ENCODE results near the gene COQ8A.
"Not testable (repeated sequence)": the region's sequence is repeated elsewhere in the genome, so short reads cannot be mapped to it uniquely, and the experiment has no call there.

Gene COQ8A

GRCh38 chr1:226954337-226954736 lies 14.2 kb downstream of the COQ8A start:
- TF ChIP-seq EZH2 (IDR thresholded peaks at IDR 0.05; ENCODE audit: borderline replicate concordance, low read depth, low read length, severe bottlenecking) = no peak
- TF ChIP-seq CTCF (IDR thresholded peaks at IDR 0.05; ENCODE audit: borderline replicate concordance, extremely low read depth, low read length, poor library complexity, severe bottlenecking) = no peak
- ATAC-seq (ENCODE audit: insufficient read depth, low read depth) = no peak
- Histone ChIP-seq H3K9me3 (ENCODE audit: insufficient read depth, low read length, severe bottlenecking) (peaks cover 10% of the 10 kb centered on the region), H3K27me3 (ENCODE audit: insufficient read depth, low read length, poor library complexity) (no peaks in the 10 kb centered on the region), H3K4me3 (ENCODE audit: low read depth in 1 of 2, low read length in 2 of 2) (no peak overlapping the region), H2AFZ (ENCODE audit: low read depth, low read length) (no peak overlapping the region), H3K4me1 (ENCODE audit: insufficient read depth, low read length) (no peaks in the 10 kb centered on the region), H3K27ac (ENCODE audit: low read length) (no peak overlapping the region), H3K79me2 (ENCODE audit: insufficient read depth, low read length) (peaks cover 36% of the 10 kb centered on the region; the same call in 1 of the 2 replicates), H3K4me2 (ENCODE audit: insufficient read depth, low read length) (no peak overlapping the region), H3K36me3 (ENCODE audit: insufficient read depth, low read length) (no peaks in the 10 kb centered on the region), H4K20me1 (ENCODE audit: insufficient read depth, low read length) (peaks cover 14% of the 10 kb centered on the region; the same call in 1 of the 2 replicates), H3K9ac (ENCODE audit: low read depth, low read length) (no peak overlapping the region)
- no peak for DNase-seq

GRCh38 chr1:226954777-226955176 lies 14.7 kb downstream of the COQ8A start:
- no peaks in the 10 kb centered on the region for H3K36me3 ChIP-seq (ENCODE audit: insufficient read depth, low read length)
- no peak for ATAC-seq (ENCODE audit: insufficient read depth, low read depth)
- H4K20me1 ChIP-seq (ENCODE audit: insufficient read depth, low read length) = peaks cover 13% of the 10 kb centered on the region; the same call in 1 of the 2 replicates
- no peaks in the 10 kb centered on the region for H3K27me3 ChIP-seq (ENCODE audit: insufficient read depth, low read length, poor library complexity)
- TF ChIP-seq EZH2 (IDR thresholded peaks at IDR 0.05; ENCODE audit: borderline replicate concordance, low read depth, low read length, severe bottlenecking) = no peak
- TF ChIP-seq CTCF (IDR thresholded peaks at IDR 0.05; ENCODE audit: borderline replicate concordance, extremely low read depth, low read length, poor library complexity, severe bottlenecking) = no peak
- no peak overlapping the region for H3K4me3 ChIP-seq (ENCODE audit: low read depth in 1 of 2, low read length in 2 of 2)
- no peak overlapping the region for H2AFZ ChIP-seq (ENCODE audit: low read depth, low read length)
- H3K9me3 ChIP-seq (ENCODE audit: insufficient read depth, low read length, severe bottlenecking) = peaks cover 10% of the 10 kb centered on the region
- no peak overlapping the region for H3K4me2 ChIP-seq (ENCODE audit: insufficient read depth, low read length)
- H3K27ac ChIP-seq (ENCODE audit: low read length) = no peak overlapping the region
- no peak for DNase-seq
- H3K9ac ChIP-seq (ENCODE audit: low read depth, low read length) = no peak overlapping the region
- peaks cover 35% of the 10 kb centered on the region for H3K79me2 ChIP-seq (ENCODE audit: insufficient read depth, low read length)
- no peaks in the 10 kb centered on the region for H3K4me1 ChIP-seq (ENCODE audit: insufficient read depth, low read length)

GRCh38 chr1:226955857-226956256 lies 15.8 kb downstream of the COQ8A start:
- not testable (repeated sequence) for H3K27ac ChIP-seq (ENCODE audit: low read length); H4K20me1 ChIP-seq (ENCODE audit: insufficient read depth, low read length); H3K4me2 ChIP-seq (ENCODE audit: insufficient read depth, low read length); H3K4me1 ChIP-seq (ENCODE audit: insufficient read depth, low read length); H3K27me3 ChIP-seq (ENCODE audit: insufficient read depth, low read length, poor library complexity); H3K9ac ChIP-seq (ENCODE audit: low read depth, low read length); ATAC-seq (ENCODE audit: insufficient read depth, low read depth); H3K9me3 ChIP-seq (ENCODE audit: insufficient read depth, low read length, severe bottlenecking); H3K36me3 ChIP-seq (ENCODE audit: insufficient read depth, low read length); H3K4me3 ChIP-seq (ENCODE audit: low read depth in 1 of 2, low read length in 2 of 2); H2AFZ ChIP-seq (ENCODE audit: low read depth, low read length); DNase-seq
- H3K79me2 ChIP-seq (ENCODE audit: insufficient read depth, low read length) = peaks cover 33% of the 10 kb centered on the region

DNA sequence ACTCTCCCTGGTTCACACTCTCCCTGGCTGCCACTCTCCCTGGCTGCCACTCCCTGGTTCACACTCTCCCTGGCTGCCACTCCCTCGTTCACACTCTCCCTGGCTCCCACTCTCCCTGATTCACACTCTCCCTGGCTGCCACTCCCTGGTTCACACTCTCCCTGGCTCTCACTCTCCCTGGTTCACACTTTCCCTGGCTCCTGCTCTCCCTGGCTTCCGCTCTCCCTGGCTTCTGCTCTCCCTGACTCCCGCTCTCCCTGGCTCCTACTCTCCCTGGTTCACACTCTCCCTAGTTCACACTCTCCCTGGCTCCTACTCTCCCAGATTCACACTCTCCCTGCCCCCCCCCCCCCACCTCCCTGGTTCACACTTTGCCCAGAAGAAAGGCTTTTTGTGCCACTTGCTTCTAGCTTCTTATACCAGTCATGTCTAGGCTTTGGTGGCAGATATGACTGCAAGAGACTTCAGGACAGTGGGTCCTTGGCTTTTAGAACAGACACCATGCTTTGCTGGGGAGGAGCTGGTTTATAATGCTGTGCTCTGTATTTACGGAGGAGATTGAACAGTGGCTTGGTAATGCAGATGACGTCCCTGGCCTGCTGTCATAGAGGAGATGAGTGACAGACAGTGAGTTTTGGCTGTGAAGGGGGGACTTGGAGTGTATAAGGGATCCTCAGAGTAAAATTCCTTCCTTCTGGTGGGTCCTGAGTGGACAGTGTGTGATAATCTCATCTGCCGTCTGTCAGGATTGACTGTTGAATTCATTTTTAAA lies 17.0 kb downstream of the COQ8A start:
- DNase-seq (no peak), ATAC-seq (ENCODE audit: insufficient read depth, low read depth) (no peak)
- H2AFZ ChIP-seq (ENCODE audit: low read depth, low read length) = no peak overlapping the region
- TF ChIP-seq CTCF (IDR thresholded peaks at IDR 0.05; ENCODE audit: borderline replicate concordance, extremely low read depth, low read length, poor library complexity, severe bottlenecking) = no peak
- TF ChIP-seq EZH2 (IDR thresholded peaks at IDR 0.05; ENCODE audit: borderline replicate concordance, low read depth, low read length, severe bottlenecking) = no peak
- H3K4me1 ChIP-seq (ENCODE audit: insufficient read depth, low read length) = no peaks in the 10 kb centered on the region
- H3K36me3 ChIP-seq (ENCODE audit: insufficient read depth, low read length) = no peaks in the 10 kb centered on the region
- H3K4me3 ChIP-seq (ENCODE audit: low read depth in 1 of 2, low read length in 2 of 2) = no peak overlapping the region
- peaks cover 10% of the 10 kb centered on the region for H3K9me3 ChIP-seq (ENCODE audit: insufficient read depth, low read length, severe bottlenecking)
- H3K79me2 ChIP-seq (ENCODE audit: insufficient read depth, low read length) = peaks cover 31% of the 10 kb centered on the region
- peaks cover 12% of the 10 kb centered on the region for H4K20me1 ChIP-seq (ENCODE audit: insufficient read depth, low read length)
- H3K4me2 ChIP-seq (ENCODE audit: insufficient read depth, low read length) = no peak overlapping the region
- no peaks in the 10 kb centered on the region for H3K27me3 ChIP-seq (ENCODE audit: insufficient read depth, low read length, poor library complexity)
- H3K27ac ChIP-seq (ENCODE audit: low read length) = no peak overlapping the region
- H3K9ac ChIP-seq (ENCODE audit: low read depth, low read length) = no peak overlapping the region

All from DND-41 (cell line).